Gastroesophageal sphincter (tissue), 4 donors: Measurements from ENCODE around the gene CCDC178. TPM values are rescaled to one million over a fixed set of nuclear protein-coding genes. Genes with fewer than 3 reads are reported as not detected.
"Not testable (repeated sequence)": the region's sequence is repeated elsewhere in the genome, so short reads cannot be mapped to it uniquely, and the experiment has no call there.

Source experiments
- ATAC-seq: fragments of 150-250 bp; one replicate; pipeline ENCODE4 v1.9.1; 2016; ENCODE audit warnings: mild to moderate bottlenecking, moderate library complexity
- H3K27ac ChIP-seq, 4 donors: fragments of 200-600 bp; sonication (generic) in 3 of 4; 1 replicate in 3 of 4; 2 replicates in 1 of 4; pipeline ENCODE4 v1.5.1; 2016 to 2019
- H3K27me3 ChIP-seq: fragments of 200-600 bp; sonication (generic); one replicate; pipeline ENCODE4 v1.5.1; 2019
- H3K36me3 ChIP-seq, 2 donors: fragments of 200-600 bp; sonication (generic); one replicate each; pipeline ENCODE4 v1.5.1; 2019; ENCODE audit warnings: control low read depth in 1 of 2
- H3K4me1 ChIP-seq, 3 donors: fragments of 200-600 bp; sonication (generic); 1 replicate in 2 of 3; 2 replicates in 1 of 3; pipeline ENCODE4 v1.5.1; 2016 to 2019; ENCODE audit warnings: control low read depth in 2 of 3
- H3K4me3 ChIP-seq, 2 donors: fragments of 200-600 bp; sonication (generic); one replicate each; pipeline ENCODE4 v1.5.1; 2019; ENCODE audit warnings: mild to moderate bottlenecking in 1 of 2, moderate library complexity in 1 of 2
- H3K9me3 ChIP-seq, 3 donors: fragments of 200-600 bp; sonication (generic); one replicate each; pipeline ENCODE4 v1.5.1; 2017 to 2019; ENCODE audit warnings: control low read depth in 2 of 3
- CTCF ChIP-seq, 4 experiments: fragments of 200-600 bp in 2 of 4; fragments of 450-650 bp in 2 of 4; sonication (generic) in 1 of 4; IDR thresholded peaks; one replicate each; pipeline ENCODE4 v1.5.1; 2017 to 2019; ENCODE audit warnings: antibody characterized with exemption in 4 of 4, mild to moderate bottlenecking in 2 of 4, moderate library complexity in 2 of 4
- EP300 ChIP-seq: sonication (generic); formaldehyde crosslinking; IDR thresholded peaks from one replicate; pipeline ENCODE4 v1.6.1; 2017; ENCODE audit warnings: antibody characterized with exemption, mild to moderate bottlenecking
- POLR2A ChIP-seq, 2 donors: fragments of 450-650 bp; IDR thresholded peaks; one replicate each; pipeline ENCODE4 v1.6.1; 2017; ENCODE audit warnings: antibody characterized with exemption in 2 of 2, mild to moderate bottlenecking in 2 of 2, moderate library complexity in 1 of 2
- POLR2AphosphoS5 ChIP-seq: sonication (generic); formaldehyde crosslinking; IDR thresholded peaks from one replicate; pipeline ENCODE4 v1.6.1; 2017; ENCODE audit warnings: antibody characterized with exemption
- WGBS, 2 donors: methylation state at CpG; one replicate each; pipeline ENCODE4 v1.1.5; 2018; ENCODE audit warnings: low coverage in 1 of 2; 5-methylcytosine and 5-hydroxymethylcytosine counted together
- total RNA-seq, 4 donors: library from RNA; depleted of rRNA; stranded (reverse); fragments of >200 nt; gene quantifications; one replicate each; pipeline ENCODE4 v1.1.0, GENCODE V29; 2016

Gene CCDC178
- total RNA-seq, 4 donors from 2014 or later = 0.27 to 3.3 (median 2.1) TPM; not detected in 1

DNA sequence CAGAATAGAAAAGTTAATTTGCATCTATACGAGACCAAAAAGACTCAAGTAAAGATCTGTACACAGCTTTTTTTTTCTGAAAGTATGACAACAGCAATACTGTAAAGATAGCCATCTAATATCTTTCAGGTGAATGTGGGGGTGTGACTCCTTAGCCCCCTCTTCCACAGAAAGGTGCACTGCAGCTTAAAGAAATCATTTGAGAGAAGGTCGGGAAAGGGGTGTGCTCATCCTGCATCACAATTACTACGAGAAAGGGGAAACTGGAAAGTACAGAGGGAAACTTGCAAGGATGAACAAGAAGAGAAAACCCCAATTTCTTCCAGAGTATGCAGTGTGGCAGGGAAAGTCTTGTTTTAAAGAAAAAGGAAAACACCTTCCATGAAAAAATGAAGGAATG is 255.6 kb downstream of the CCDC178 start:
- TF ChIP-seq POLR2A (IDR thresholded peaks at IDR 0.05) (no peak), EP300 (no peak), CTCF (IDR thresholded peaks at IDR 0.05) (no peak), POLR2AphosphoS5 (no peak)
- H3K4me3 ChIP-seq = no peak overlapping the region
- no peaks in the 10 kb centered on the region for H3K27me3 ChIP-seq
- H3K27ac ChIP-seq = no peak overlapping the region
- no peaks in the 10 kb centered on the region for H3K4me1 ChIP-seq
- no peaks in the 10 kb centered on the region for H3K9me3 ChIP-seq
- ATAC-seq = no peak
- WGBS, 2 donors = 61 to 71% methylated on average over 3 of the region's 3 CpGs
- no peaks in the 10 kb centered on the region for H3K36me3 ChIP-seq

- no peaks in the 10 kb centered on the region for H3K27me3 ChIP-seq
- H3K4me3 ChIP-seq = no peak overlapping the region
- 20 to 26% methylated on average over 3 of the region's 3 CpGs for WGBS, 2 donors
- ATAC-seq = no peak
- no peak for TF ChIP-seq POLR2AphosphoS5
- no peak for TF ChIP-seq CTCF (IDR thresholded peaks at IDR 0.05)
- no peak for TF ChIP-seq POLR2A (IDR thresholded peaks at IDR 0.05)
- no peak for TF ChIP-seq EP300
- H3K27ac ChIP-seq = no peak overlapping the region
- H3K9me3 ChIP-seq = no peaks in the 10 kb centered on the region
- H3K4me1 ChIP-seq = no peaks in the 10 kb centered on the region
- H3K36me3 ChIP-seq = no peaks in the 10 kb centered on the region
Observed at GRCh38 chr18:33184175-33184574, 256.3 kb downstream of the CCDC178 start.

DNA sequence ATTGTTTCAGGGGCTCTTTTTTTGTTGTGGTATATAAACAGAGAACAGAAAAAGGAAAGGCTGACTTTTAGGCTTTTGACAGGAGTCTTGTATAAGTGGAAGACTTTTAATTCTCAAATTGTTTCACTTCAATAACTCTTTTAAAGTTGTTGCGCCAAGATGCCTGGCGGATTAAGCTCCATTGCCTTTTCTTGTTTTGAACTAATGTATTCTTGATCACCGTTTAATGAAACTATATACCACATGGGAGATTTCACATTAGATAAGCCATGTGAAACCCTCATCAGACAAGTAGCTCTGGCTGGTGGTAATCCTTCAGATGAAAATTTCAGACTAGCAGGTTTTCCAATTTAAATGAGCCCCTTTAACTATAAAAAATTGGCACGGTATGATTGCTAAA is 257.4 kb downstream of the CCDC178 start:
- H3K4me3 ChIP-seq = no peak overlapping the region
- no peaks in the 10 kb centered on the region for H3K4me1 ChIP-seq
- no peaks in the 10 kb centered on the region for H3K27me3 ChIP-seq
- no peaks in the 10 kb centered on the region for H3K9me3 ChIP-seq
- WGBS, 2 donors = 70 to 98% methylated on average over 4 of the region's 4 CpGs
- TF ChIP-seq CTCF (IDR thresholded peaks at IDR 0.05) (no peak), POLR2A (IDR thresholded peaks at IDR 0.05) (no peak), POLR2AphosphoS5 (no peak), EP300 (no peak)
- no peak overlapping the region for H3K27ac ChIP-seq
- no peaks in the 10 kb centered on the region for H3K36me3 ChIP-seq
- ATAC-seq = no peak

GRCh38 chr18:33181016-33181415 is 259.5 kb downstream of the CCDC178 start:
- TF ChIP-seq POLR2A (IDR thresholded peaks at IDR 0.05) = no peak
- TF ChIP-seq EP300 = no peak
- TF ChIP-seq POLR2AphosphoS5 = no peak
- TF ChIP-seq CTCF (IDR thresholded peaks at IDR 0.05) = no peak
- H3K27ac ChIP-seq = no peak overlapping the region
- no peak overlapping the region for H3K4me3 ChIP-seq
- H3K9me3 ChIP-seq = no peaks in the 10 kb centered on the region
- no peaks in the 10 kb centered on the region for H3K36me3 ChIP-seq
- no peaks in the 10 kb centered on the region for H3K4me1 ChIP-seq
- WGBS, 2 donors = 65 to 76% methylated on average over 2 of the region's 2 CpGs
- no peaks in the 10 kb centered on the region for H3K27me3 ChIP-seq
- ATAC-seq = no peak

GRCh38 chr18:33169218-33169617 is 271.3 kb downstream of the CCDC178 start:
- Histone ChIP-seq H3K4me3 (no peak overlapping the region), H3K9me3 (no peaks in the 10 kb centered on the region), H3K27ac (no peak overlapping the region), H3K36me3 (no peaks in the 10 kb centered on the region), H3K27me3 (no peaks in the 10 kb centered on the region), H3K4me1 (no peaks in the 10 kb centered on the region)
- no peak for ATAC-seq
- TF ChIP-seq POLR2A (IDR thresholded peaks at IDR 0.05) = no peak
- TF ChIP-seq EP300 = no peak
- TF ChIP-seq CTCF (IDR thresholded peaks at IDR 0.05) = no peak
- TF ChIP-seq POLR2AphosphoS5 = no peak

DNA sequence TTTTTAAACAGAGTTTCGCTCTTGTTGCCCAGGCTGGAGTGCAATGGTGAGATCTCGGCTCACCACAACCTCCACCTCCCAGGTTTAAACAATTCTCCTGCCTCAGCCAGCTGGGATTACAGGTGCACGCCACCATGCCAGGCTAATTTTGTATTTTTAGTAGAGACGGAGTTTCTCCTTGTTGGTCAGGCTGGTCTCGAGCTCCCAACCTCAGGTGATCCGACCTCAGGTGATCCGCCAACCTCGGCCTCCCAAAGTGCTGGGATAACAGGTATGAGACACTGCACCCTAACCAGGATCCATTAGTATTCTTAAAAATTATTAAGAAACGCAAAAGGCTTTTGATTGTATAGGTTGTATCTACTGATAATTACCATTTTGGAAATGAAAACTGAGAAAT is 276.4 kb downstream of the CCDC178 start:
- not testable (repeated sequence) for H3K27me3 ChIP-seq, H3K9me3 ChIP-seq, ATAC-seq, H3K4me3 ChIP-seq, H3K4me1 ChIP-seq, H3K27ac ChIP-seq, H3K36me3 ChIP-seq
- 94 to 98% methylated on average over 3 to 8 of the region's 9 CpGs for WGBS, 2 donors
